Trophoblast cell (in vitro differentiated cells and primary cell): ENCODE measurements around the gene DHRS4.

ENCODE experiments used
- DNase-seq, 2 donors: peaks; one replicate each; pipeline ENCODE4 v3.0.0-alpha.2; 2016
- H2AFZ ChIP-seq: 2 replicates; pipeline ENCODE4 v1.6.1; 2013; ENCODE audit warnings: low read length, moderate library complexity, mild to moderate bottlenecking; ENCODE audit not compliant: insufficient read depth, poor library complexity
- H2AK5ac ChIP-seq: 2 replicates; pipeline ENCODE4 v1.6.1; 2013; ENCODE audit warnings: mild to moderate bottlenecking, low read length
- H2BK120ac ChIP-seq: 2 replicates; pipeline ENCODE4 v1.6.1; 2013; ENCODE audit warnings: low read length, mild to moderate bottlenecking, moderate library complexity; ENCODE audit not compliant: insufficient read depth, poor library complexity
- H2BK12ac ChIP-seq: 2 replicates; pipeline ENCODE4 v1.6.1; 2013; ENCODE audit warnings: mild to moderate bottlenecking, low read length, moderate library complexity
- H2BK5ac ChIP-seq: 2 replicates; pipeline ENCODE4 v1.6.1; 2013; ENCODE audit warnings: low read length, low read depth, moderate library complexity, mild to moderate bottlenecking; ENCODE audit not compliant: poor library complexity
- H3K14ac ChIP-seq: 2 replicates; pipeline ENCODE4 v1.6.1; 2013; ENCODE audit warnings: mild to moderate bottlenecking, low read length
- H3K18ac ChIP-seq: 2 replicates; pipeline ENCODE4 v1.6.1; 2013; ENCODE audit warnings: mild to moderate bottlenecking, low read length
- H3K23ac ChIP-seq: 2 replicates; pipeline ENCODE4 v1.6.1; 2013; ENCODE audit warnings: low read length
- H3K27ac ChIP-seq: 2 replicates; pipeline ENCODE4 v1.5.1; 2013; ENCODE audit warnings: low read depth, mild to moderate bottlenecking, inconsistent platforms, low read length, moderate library complexity
- H3K27me3 ChIP-seq: 2 replicates; pipeline ENCODE4 v1.6.1; 2013; ENCODE audit warnings: inconsistent platforms, mild to moderate bottlenecking, low read length, moderate library complexity; ENCODE audit not compliant: insufficient read depth
- H3K36me3 ChIP-seq, 2 experiments: 1 replicate in 1 of 2; 2 replicates in 1 of 2; pipeline ENCODE4 v1.6.1; 2013; ENCODE audit warnings: low read length in 2 of 2, mild to moderate bottlenecking in 2 of 2, moderate library complexity in 1 of 2; ENCODE audit not compliant: insufficient read depth in 2 of 2, control insufficient read depth in 1 of 2
- H3K4ac ChIP-seq: 2 replicates; pipeline ENCODE4 v1.6.1; 2013; ENCODE audit warnings: low read depth, mild to moderate bottlenecking, low read length, moderate library complexity
- H3K4me1 ChIP-seq, 2 experiments: 1 replicate in 1 of 2; 2 replicates in 1 of 2; pipeline ENCODE4 v1.6.1; 2013; ENCODE audit warnings: low read length in 2 of 2, mild to moderate bottlenecking in 2 of 2, moderate library complexity in 1 of 2; ENCODE audit not compliant: insufficient read depth in 2 of 2, control insufficient read depth in 1 of 2
- H3K4me2 ChIP-seq: 2 replicates; pipeline ENCODE4 v1.6.1; 2013; ENCODE audit warnings: inconsistent platforms, mild to moderate bottlenecking, low read length, moderate library complexity
- H3K4me3 ChIP-seq: 2 replicates; pipeline ENCODE4 v1.5.1; 2013; ENCODE audit warnings: mild to moderate bottlenecking, low read depth, low read length, inconsistent platforms
- H3K79me1 ChIP-seq: one replicate; pipeline ENCODE4 v1.6.1; 2013; ENCODE audit warnings: low read length
- H3K79me2 ChIP-seq: 2 replicates; pipeline ENCODE4 v1.6.1; 2013; ENCODE audit warnings: low read length, mild to moderate bottlenecking; ENCODE audit not compliant: control insufficient read depth, insufficient read depth, poor library complexity
- H3K9ac ChIP-seq: 2 replicates; pipeline ENCODE4 v1.6.1; 2013; ENCODE audit warnings: mild to moderate bottlenecking, low read length
- H3K9me3 ChIP-seq: 2 replicates; pipeline ENCODE4 v1.6.1; 2013; ENCODE audit warnings: low read depth, mild to moderate bottlenecking, control low read depth, inconsistent platforms, low read length; ENCODE audit not compliant: insufficient read depth
- H4K12ac ChIP-seq: 2 replicates; pipeline ENCODE4 v1.6.1; 2013; ENCODE audit warnings: low read depth, mild to moderate bottlenecking, low read length, moderate library complexity
- H4K8ac ChIP-seq: 2 replicates; pipeline ENCODE4 v1.6.1; 2013; ENCODE audit warnings: low read depth, mild to moderate bottlenecking, low read length, moderate library complexity
- H4K91ac ChIP-seq: one replicate; pipeline ENCODE4 v1.6.1; 2013; ENCODE audit warnings: low read depth, mild to moderate bottlenecking, low read length, moderate library complexity
- WGBS: extraction: QIAGEN DNeasy Blood & Tissue Kit; methylation state at CpG from one replicate; pipeline ENCODE4 v1.1.7; 2013; ENCODE audit warnings: missing lambda C conversion rate; ENCODE audit not compliant: insufficient read length, insufficient coverage; ENCODE audit errors: extremely low coverage; 5-methylcytosine and 5-hydroxymethylcytosine counted together

The DHRS4 gene

DNA sequence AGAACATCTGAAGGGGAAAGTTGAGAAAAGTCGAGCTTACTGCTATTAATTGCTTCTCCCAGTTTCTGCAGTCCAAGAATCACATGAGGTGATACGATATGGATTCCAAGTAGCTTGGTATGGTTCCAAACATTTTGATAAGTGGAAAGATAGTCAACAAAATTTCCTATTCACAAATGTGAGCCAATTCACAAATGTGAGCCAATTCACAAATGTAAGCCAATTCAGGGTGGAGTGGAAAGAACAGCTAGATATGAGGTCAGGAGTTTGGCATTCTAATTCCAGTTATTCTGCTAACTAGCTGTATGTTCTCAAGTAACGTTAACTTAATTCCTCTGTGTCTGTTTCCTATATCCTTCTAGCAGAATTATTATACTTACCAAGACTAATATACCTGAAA, 37.6 kb upstream of the DHRS4 start:
- no peak overlapping the region for H3K9ac ChIP-seq
- no peak overlapping the region for H2AK5ac ChIP-seq
- WGBS, result no CpG with 5 or more reads among the region's 3 CpGs
- no peak overlapping the region for H3K4me2 ChIP-seq
- no peaks in the 10 kb centered on the region for H3K36me3 ChIP-seq
- H3K23ac ChIP-seq, result no peak overlapping the region
- no peak for DNase-seq
- no peak overlapping the region for H4K91ac ChIP-seq
- H2AFZ ChIP-seq, result no peak overlapping the region
- no peak overlapping the region for H3K14ac ChIP-seq
- no peak overlapping the region for H2BK12ac ChIP-seq
- H3K27ac ChIP-seq, result no peak overlapping the region
- H3K4me3 ChIP-seq, result no peak overlapping the region
- H4K12ac ChIP-seq, result no peak overlapping the region
- H3K18ac ChIP-seq, result no peak overlapping the region
- H2BK120ac ChIP-seq, result no peak overlapping the region
- H3K9me3 ChIP-seq, result peaks cover 5% of the 10 kb centered on the region
- H3K27me3 ChIP-seq, result no peaks in the 10 kb centered on the region
- no peak overlapping the region for H4K8ac ChIP-seq
- H2BK5ac ChIP-seq, result no peak overlapping the region
- H3K79me1 ChIP-seq, result no peaks in the 10 kb centered on the region
- no peaks in the 10 kb centered on the region for H3K4me1 ChIP-seq
- no peaks in the 10 kb centered on the region for H3K79me2 ChIP-seq
- no peak overlapping the region for H3K4ac ChIP-seq

DNA sequence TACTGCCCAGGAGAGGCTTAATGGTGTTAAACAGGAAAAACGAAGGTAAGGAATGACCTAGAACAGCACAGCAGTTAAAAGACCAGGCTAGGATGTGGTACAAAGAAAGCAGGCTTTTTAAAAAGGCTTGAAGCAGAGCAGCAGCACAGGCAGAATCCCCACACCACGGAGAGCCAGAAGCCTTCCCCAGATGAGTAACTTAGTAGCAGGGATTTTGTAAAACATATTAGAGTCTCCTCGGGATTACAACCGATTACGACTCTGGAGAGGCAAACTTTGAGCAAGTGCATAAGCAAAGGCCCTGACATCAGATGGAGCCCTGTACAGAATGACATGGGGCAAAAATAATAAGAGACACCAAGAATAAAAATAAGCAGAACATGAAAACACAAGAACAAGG, 37.1 kb upstream of the DHRS4 start:
- H2BK120ac ChIP-seq, result no peak overlapping the region
- no peak overlapping the region for H3K9ac ChIP-seq
- H2AFZ ChIP-seq, result no peak overlapping the region
- H2BK5ac ChIP-seq, result no peak overlapping the region
- no peak overlapping the region for H4K8ac ChIP-seq
- no peaks in the 10 kb centered on the region for H3K4me1 ChIP-seq
- H4K91ac ChIP-seq, result no peak overlapping the region
- H3K4ac ChIP-seq, result no peak overlapping the region
- H3K36me3 ChIP-seq, result no peaks in the 10 kb centered on the region
- H3K79me2 ChIP-seq, result no peaks in the 10 kb centered on the region
- H3K9me3 ChIP-seq, result peaks cover 5% of the 10 kb centered on the region
- H3K14ac ChIP-seq, result no peak overlapping the region
- H3K27ac ChIP-seq, result no peak overlapping the region
- H3K4me2 ChIP-seq, result no peak overlapping the region
- WGBS, result no CpG with 5 or more reads among the region's 5 CpGs
- H3K27me3 ChIP-seq, result no peaks in the 10 kb centered on the region
- H3K18ac ChIP-seq, result no peak overlapping the region
- H2AK5ac ChIP-seq, result no peak overlapping the region
- no peak overlapping the region for H2BK12ac ChIP-seq
- no peaks in the 10 kb centered on the region for H3K79me1 ChIP-seq
- H3K23ac ChIP-seq, result no peak overlapping the region
- H4K12ac ChIP-seq, result no peak overlapping the region
- no peak for DNase-seq
- H3K4me3 ChIP-seq, result no peak overlapping the region

- Histone ChIP-seq H3K27me3 (no peaks in the 10 kb centered on the region), H3K9ac (no peak overlapping the region), H3K23ac (no peak overlapping the region), H3K4me2 (no peak overlapping the region), H3K27ac (no peak overlapping the region), H4K12ac (no peak overlapping the region), H3K18ac (no peak overlapping the region), H4K8ac (no peak overlapping the region), H3K79me2 (no peaks in the 10 kb centered on the region), H2BK120ac (no peak overlapping the region), H3K79me1 (no peaks in the 10 kb centered on the region), H3K4me3 (no peak overlapping the region), H2BK5ac (no peak overlapping the region), H2AFZ (no peak overlapping the region), H2AK5ac (no peak overlapping the region), H3K4me1 (no peaks in the 10 kb centered on the region), H3K4ac (no peak overlapping the region), H2BK12ac (no peak overlapping the region), H3K14ac (no peak overlapping the region), H3K9me3 (peaks cover 4% of the 10 kb centered on the region), H3K36me3 (no peaks in the 10 kb centered on the region), H4K91ac (no peak overlapping the region)
- WGBS, result no CpG with 5 or more reads among the region's 1 CpG
- no peak for DNase-seq
Measured at GRCh38 chr14:23922545-23922944, 31.0 kb upstream of the DHRS4 start.

GRCh38 chr14:23925523-23926075, 28.0 kb upstream of the DHRS4 start:
- Histone ChIP-seq H3K4me2 (no peak overlapping the region), H2BK12ac (no peak overlapping the region), H3K14ac (no peak overlapping the region), H3K9ac (no peak overlapping the region), H3K27me3 (no peaks in the 10 kb centered on the region), H3K4me3 (no peak overlapping the region), H4K12ac (no peak overlapping the region), H2BK120ac (no peak overlapping the region), H3K4me1 (peaks cover 1% of the 10 kb centered on the region in 2 experiments), H3K79me2 (no peaks in the 10 kb centered on the region), H4K91ac (no peak overlapping the region), H3K79me1 (no peaks in the 10 kb centered on the region), H3K36me3 (no peaks in the 10 kb centered on the region), H3K9me3 (peaks cover 3% of the 10 kb centered on the region), H3K23ac (no peak overlapping the region), H3K18ac (no peak overlapping the region), H3K4ac (no peak overlapping the region), H2AK5ac (no peak overlapping the region), H2AFZ (no peak overlapping the region), H2BK5ac (no peak overlapping the region), H4K8ac (no peak overlapping the region), H3K27ac (no peak overlapping the region)
- DNase-seq, result no peak
- no CpG with 5 or more reads among the region's 7 CpGs for WGBS
